GM19372 (cell line): ENCODE results near the gene TPCN1.

Experiments
- ATAC-seq: cut with Tn5 transposase; IDR thresholded peaks from one replicate; pipeline ENCODE4 v1.9.1; 2021; ENCODE audit warnings: mild to moderate bottlenecking, low read depth, moderate library complexity; ENCODE audit not compliant: unreplicated experiment

Gene TPCN1

DNA sequence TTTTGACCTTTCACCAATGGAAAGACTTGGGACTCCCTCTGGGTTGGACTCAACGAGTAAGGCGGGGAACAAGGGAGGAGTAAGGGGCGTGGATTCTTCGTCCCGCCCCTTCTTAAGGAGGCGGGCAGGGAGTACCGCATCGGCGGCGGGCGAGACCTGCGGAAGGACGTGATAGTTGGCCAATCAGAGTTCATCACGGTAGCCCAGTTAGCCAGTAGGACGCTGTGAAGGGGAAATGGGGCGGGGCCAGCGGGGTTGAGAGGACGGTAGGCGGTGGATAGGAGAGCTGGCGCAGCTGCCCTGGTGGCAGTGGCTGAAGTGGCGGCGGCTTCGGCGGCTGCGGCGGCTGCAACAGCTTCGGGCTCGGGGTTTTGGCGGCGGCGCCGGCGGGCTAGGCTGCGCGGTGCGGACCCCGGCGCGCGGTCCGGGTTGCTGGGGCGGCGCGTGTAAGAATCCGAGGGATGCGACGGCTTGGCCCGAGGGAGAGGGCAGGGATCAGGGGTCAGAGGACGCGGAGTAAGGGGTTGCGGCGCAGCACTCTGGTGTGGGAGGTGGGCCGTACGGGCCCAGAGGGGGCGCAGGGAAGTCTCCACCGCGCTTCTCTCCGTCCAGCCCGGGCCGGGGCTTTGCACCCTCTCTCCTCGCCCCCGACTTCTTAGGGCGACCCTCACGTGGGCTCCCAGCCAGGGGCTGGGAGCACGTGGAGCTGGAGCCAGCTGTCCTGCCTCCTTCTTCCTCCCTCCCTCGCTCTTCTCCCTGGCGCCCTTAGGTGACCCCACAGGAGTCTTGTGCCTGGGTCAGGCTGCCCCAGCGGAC is at the start of gene TPCN1:
Gene TPCN1, plus strand, starts transcription at position 284 of the 816 bp plus-strand sequence. CDS start 5,389 bp downstream, outside the sequence.
- ATAC-seq = peak; percentile 90

DNA sequence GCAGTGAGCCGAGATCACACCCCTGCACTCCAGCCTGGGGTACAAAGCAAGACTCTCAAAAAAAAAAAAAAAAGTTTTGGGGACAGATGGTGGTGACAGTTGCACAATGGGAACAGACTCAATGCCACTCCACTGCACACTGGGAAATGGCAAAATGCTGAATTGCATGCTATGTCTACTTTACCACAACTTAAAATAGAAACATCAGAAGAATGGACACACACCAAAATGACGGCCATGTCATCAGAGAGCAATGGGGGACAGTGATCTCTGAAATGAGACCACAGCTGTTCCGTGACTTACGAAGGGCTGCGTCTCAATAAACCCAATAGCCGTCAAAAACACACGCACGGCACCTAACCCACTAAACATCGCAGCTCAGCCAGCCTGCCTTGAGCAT is 49.7 kb upstream of the TPCN1 start:
- no peak for ATAC-seq

DNA sequence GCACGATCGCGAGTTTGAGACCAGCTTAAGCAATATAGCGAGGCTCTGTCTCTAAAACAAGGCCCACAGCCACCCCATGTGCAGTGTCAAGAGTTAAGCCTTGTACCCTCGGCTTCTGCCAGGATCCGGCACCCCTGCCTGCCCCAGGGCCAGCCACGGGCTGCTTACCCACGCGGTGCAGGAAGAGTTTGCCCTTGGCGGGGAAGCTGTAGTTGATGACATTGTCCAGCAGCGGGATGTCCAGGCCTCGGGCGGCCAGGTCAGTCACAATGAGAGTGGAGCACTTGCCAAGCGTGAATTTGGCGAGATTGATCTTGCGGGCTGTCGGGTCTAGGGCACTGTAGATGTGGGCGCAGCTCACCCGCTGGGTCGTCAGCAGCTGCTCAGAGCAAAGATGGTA is 49.1 kb upstream of the TPCN1 start:
- no peak for ATAC-seq

DNA sequence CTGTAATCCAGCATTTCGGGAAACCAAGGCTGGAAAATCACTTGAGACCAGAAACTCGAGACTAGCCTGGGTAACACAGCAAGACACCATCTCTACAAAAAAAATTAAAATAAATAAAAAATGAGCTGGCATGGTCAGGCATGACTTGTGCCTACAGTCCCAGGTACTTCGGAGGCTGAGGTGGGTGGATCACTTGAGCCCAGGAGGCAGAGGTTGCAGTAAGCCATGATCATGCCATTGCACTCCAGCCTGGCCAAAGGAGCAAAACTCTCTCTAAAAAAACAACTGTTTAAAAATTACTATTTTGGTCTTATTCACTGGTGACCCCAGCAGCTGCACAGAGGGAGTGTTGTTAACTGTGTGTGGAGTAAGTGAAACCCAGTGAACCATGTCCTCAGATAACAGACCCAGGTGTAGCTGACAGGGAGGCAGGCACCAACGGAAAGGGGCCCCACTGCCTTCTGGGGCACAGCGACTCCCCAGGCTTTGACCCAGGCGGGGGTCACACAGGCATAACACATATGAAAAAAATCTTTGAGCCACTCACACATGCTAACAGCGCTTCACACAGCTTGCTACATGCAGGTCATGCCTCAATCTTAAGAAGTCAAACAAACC is 48.1 kb upstream of the TPCN1 start:
- no peak for ATAC-seq

DNA sequence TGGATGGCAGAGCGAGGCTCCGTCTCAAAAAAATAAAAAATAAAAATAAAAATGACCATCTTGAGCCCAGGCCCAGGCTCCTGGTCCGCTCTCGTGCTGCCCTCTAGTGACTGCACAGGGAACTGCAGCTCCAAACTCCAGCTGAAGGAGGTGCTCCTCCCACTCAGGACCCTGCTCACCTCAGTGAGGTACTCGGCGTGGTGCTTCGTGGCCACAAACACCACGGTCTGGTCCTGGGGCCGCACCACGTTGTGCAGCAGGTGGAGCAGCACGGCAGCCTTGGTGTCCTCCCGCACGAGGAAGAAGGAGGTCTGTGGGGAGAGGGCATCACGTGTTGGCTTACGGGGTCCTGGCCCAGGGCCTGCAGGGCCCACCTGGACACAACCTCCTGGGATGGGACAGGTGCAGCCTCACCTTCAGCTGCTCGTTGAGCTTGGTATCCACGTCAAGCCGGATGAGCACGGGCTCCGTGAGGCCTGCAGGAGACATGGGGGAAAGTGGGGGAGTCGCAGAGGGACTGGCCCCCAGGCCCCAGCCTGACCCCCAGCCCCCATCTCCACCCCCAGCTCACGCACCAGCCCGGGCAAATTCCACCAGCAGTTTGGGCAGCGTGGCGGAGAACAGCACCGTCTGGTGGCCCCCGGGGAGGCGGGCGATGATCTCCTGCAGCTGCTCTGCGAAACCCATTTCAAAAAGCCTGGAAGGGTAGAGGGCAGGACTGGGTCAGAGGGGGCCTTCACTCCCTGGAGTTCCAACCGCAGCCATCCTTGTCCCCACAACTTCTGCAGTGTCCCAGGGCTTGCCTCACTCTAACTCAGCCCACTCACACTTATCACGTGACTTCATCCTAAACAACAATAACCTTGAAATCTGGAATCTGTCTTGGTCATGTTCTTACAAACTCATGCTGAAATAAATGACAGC is 46.5 kb upstream of the TPCN1 start:
- ATAC-seq = peak; percentile 59

DNA sequence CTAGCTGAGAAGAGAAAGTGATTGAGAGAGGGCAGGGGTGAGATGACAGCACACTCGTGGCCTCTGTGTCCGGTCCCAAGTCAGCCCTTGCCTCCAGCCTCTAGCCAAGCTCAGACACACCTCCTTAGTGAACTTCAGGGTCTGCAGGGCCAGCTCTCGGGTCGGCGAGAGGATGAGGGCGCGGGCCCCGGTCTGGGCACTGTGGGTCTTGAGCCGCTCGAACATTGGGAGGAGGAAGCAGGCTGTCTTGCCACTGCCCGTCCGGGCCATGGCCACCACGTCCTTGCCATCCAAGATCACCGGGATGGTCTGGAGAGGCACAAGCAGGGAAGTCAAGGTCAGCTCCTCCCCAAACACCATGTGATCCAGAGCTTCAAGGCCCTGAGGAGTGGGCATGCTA is 42.2 kb upstream of the TPCN1 start:
- no peak for ATAC-seq

DNA sequence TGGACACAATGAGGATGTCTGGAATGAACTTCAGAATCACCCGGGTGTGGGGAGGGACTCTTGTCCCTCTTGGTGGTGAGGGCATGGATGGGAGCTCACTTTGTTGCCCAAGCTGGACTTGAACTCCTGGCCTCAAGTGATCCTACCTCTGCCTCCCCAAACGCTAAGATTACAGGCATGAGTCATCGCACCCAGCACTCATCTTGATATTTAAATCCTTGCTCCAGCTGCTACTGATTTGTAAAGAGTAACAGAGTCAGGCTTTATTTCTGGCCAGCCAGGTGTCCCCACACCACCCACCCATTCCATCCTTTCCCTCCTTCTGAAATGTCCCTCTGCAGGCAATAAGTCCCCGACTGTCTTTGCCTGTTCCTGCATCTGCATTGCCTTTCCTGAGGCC is 40.9 kb upstream of the TPCN1 start:
- ATAC-seq = no peak

DNA sequence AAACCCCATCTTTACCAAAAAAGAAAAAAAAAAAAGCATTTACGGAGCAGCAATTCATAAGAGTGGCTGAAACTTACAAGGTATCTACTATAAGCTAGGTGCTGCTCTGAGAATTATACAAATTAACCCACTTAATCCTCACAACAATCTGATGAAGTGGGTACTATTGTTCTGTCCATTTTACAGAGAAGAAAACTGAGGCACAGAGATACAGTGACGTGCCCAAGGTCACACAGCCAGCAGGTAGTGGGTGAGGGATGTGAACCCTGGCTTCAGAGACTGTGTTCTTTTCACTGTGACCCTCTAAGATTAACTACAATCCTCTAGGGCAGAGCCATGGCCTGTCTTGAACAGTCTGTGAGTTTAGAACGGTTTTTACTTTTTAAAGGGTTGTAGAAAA is 39.3 kb upstream of the TPCN1 start:
- no peak for ATAC-seq

DNA sequence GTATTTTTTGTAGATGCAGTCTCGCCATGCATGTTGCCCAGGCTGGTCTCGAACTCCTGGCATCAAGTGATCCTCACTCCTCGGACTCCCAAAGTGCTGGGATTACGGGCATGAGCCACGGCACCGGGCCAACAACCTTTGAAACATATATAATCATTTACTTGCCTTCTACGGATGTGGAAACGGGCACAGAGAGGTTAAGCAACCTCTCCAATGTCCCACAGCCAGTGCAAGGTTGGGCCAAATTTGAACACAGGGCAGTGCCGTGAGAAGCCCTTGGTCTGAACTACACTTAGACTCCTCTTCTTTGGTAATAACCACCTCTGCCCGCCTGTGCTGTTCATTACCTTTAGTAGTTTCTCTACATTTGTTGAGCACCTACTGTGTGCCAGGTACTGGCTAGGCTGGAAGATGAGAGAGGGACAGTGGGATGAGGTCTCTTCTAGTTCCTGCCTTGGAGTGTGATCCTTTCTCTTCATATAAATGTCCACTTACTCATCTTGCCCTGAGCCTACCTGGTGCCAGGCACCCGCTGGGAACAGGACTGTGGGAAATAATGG is 38.2 kb upstream of the TPCN1 start:
- ATAC-seq = no peak

DNA sequence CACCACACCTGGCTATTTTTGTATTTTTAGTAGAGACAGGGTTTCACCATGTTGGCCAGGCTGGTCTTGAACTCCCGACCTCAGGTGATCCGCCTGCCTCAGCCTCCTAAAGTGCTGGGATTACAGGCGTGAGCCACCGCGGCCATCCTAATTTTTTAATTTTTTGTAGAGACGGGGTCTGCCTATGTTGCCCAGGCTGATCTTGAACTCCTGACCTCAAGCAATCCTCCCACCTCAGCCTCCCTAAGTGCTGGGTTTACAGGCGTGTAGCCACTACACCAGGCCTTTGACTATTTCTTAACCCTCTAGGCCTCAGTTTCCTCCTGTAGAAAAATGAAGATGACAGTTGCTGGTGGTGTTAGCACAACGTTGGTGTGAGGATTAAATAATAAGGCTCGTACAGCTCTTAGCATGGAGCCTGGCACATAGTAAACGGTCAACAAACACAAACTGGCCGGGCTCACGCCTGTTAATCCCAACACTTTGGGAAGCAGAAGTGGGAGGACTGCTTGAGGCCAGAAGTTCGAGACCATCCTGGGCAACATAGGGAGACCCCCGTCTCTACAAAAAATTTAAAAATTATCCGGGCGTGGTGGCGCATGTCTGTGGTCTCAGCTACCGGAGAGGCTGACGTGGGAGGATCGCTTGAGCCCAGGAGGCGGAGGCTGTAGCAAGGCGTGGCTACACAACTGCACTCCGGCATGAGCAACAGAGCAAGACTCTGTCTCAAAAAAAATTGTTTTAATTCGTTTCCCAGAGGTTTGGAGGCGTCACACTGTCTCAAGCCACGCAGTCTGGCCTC is 37.0 kb upstream of the TPCN1 start:
- ATAC-seq = peak; percentile 44

DNA sequence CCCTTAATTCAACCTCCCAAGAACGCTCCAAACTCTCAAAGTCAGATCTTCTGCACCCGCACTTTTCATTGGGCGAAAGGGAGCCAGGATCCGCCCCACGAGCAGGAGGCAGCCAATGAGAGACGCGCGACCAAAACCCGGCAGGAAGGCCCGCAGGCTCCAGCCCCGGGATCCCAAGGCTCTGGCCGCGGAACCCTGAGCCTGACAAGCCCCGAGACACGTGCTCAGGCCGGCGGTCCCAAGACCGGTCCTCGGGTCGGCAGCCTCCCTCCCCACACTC is 36.4 kb upstream of the TPCN1 start:
- ATAC-seq = peak; percentile 78

DNA sequence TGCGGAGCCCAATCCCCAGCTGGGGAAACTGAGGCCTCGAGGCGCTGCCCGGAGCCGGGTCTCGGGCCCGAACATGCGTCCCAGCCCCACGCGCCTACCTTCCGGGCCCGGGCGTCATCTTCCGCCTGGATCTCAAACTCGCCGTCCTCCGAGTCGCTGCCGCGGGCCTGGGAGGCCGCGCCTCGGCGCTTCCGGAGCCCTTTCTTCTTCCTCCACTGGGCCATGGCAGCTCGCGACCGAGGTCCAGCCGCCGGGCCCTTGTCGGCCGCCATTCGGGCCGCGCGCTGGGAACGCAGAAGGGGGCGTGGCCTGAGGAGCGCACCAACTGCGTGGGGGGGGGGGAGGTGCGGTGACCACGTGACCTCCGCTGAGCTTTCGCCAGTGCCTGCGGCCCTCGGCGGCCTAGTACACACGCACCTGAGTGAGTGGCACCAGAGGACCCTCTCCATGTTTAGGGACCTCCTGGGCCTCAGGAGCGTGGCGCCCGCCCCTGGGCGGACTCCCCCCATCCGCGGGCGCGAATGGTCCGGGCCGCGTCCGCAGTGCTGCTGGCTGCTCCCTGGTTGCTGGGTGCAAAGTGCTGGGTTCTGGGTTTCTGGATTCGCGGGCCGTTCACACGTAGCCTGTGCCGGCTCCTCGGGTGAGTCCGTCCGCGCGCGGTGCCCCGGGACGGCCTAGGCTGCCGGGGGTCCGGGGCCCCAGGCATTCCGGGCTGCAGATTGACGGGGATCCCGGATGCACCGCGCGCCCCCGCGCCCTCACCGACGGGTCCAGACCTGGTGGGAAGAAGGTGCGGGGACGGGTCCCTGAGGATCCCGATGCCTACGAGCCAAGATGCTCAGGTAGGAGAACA is 35.9 kb upstream of the TPCN1 start, which contains the start of the genes DDX54 and RITA1:
Gene DDX54, minus strand, starts transcription at position 299 of the 853 bp plus-strand sequence. Its CDS starts 27 bp downstream, at position 272.
Gene RITA1, plus strand, starts transcription at position 542 of the 853 bp plus-strand sequence. CDS start 1,026 bp downstream, outside the sequence.
- ATAC-seq = peak; percentile 46

DNA sequence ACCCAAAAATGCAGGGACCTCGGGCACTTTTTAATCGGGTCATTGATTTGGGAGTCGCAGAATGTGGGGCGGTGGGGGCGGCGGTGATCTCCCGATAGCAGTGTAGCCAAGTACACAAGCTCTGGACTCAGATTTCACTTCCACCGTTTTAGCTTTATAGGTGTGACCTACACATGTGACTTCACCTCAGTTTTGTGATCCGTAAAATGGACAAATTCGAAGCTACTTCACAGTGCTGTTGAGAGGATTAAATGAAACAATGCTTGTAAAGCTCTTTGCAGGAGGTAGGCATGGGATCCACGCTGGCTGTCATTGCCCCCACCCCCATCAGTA is 35.3 kb upstream of the TPCN1 start:
- no peak for ATAC-seq

DNA sequence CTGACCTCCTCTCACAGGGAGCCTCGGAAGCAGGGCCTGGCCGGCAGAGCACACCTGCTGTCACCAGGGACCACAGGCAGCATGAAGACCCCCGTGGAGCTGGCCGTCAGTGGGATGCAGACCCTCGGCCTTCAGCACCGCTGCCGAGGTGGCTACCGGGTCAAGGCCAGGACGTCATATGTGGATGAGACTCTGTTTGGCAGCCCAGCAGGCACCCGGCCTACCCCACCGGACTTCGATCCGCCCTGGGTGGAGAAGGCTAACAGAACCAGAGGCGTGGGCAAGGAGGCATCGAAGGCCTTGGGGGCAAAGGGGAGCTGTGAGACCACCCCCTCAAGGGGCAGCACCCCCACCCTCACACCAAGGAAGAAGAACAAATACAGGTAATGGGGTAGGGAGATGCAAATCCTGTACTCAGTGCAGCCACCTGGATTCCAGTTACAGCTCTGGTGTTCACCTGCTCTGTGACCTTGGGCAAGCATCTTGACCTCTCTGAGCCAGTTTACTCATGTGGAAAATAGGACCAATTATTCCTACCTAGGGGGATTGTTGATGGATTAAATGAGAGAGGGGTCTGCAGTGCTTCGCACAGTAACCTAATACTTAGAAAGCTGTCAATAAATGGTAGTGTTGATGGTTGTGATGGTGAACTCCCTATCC is 34.5 kb upstream of the TPCN1 start:
- ATAC-seq = no peak

DNA sequence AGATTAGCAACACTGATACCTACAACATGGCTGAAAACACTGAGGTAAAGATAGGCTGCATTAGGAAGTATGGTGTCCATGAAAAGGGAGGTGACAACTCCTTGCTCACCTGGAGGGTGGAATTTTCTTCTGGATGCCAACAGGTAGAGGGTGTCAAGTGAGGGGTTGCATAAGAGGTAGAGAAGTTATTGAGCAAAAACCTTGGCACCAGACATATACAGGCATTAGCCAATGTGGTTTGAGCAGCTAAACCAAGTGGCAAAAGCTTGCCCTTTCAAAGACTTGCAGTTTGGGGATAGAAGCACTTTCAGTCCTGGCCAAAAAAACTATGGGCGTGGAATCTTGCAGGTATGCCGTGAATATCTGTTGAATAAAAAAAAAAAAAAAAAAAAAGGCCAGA is 31.9 kb upstream of the TPCN1 start:
- no peak for ATAC-seq

DNA sequence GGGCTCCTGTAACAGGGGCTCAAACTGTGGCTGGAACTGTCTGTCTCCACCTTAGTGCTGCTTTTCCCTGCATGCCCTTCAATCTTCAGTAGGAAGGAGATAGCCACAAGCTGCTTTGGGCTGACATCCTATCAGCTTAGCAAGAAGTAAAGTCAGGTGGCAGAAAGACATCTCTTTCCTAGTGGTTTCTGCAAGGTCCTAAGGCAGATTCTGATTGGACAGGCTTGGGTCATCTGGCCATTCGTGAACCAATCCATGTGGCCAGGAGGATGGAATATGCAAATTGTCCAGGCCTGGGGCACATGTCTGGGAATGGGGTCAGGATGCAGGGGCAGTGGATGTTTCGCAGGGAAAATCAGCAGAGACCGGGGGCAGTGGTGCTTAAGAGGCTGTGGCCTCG is 30.5 kb upstream of the TPCN1 start:
- no peak for ATAC-seq

DNA sequence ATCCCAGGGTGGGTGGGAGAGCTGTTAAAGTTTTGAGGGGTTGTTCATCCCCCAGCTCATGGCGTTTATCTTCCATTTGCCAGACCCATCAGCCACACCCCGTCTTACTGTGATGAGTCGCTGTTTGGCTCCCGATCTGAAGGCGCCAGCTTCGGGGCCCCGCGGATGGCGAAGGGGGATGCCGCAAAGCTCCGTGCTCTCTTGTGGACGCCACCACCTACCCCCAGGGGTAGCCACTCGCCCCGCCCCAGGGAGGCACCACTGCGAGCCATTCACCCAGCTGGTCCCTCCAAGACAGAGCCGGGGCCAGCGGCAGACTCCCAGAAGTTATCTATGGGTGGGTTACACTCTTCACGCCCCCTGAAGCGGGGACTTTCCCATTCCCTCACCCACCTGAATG is 30.0 kb upstream of the TPCN1 start:
- ATAC-seq = no peak

DNA sequence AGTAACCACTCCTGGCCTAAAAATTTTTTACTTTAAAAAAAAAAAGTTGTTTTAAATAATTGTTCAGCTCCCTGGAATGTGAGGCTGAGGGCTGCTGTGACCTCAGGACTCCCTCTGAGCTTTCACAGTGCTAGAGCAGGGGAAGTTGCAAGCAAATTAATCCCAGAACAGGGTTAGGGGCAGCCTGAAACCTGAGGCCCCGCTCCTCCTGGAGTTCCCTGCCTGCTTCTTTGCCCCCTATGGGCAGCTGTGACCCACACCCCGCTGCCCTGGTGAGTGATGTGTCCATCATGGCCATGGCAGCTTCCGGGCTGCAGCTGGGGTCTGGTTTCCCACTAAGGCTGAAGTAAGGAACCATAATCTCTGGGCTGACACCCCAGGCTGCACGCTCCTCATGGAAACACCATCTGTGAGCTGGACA is 26.3 kb upstream of the TPCN1 start:
- ATAC-seq = no peak

DNA sequence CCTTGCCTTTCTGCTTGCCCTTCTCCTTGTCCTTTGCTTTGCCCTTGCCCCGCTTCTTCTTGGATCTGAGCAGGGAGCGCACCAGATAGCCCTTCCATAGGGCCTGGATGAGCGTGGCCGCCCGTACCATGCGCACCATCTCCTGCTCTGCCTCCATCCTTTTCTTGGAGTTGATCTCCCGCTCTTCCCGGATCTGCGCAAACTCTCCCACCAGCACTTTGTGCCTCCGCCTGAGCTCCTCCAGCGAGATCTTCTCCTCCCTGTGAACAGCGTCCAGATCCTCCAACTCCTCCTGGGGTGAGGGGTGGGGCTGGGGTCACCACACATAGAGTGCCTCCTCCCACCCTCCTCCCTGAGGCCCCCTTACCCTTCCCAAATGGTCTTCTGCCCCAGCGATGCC is 25.7 kb upstream of the TPCN1 start:
- no peak for ATAC-seq
